Activated CD8-positive, alpha-beta T cell treated with anti-CD3 and anti-CD28 coated beads for 36 hours (primary cell): ENCODE data around the gene GABRR2. TPM values are rescaled to one million over a fixed set of nuclear protein-coding genes. Genes with fewer than 3 reads are reported as not detected.
"Not testable (repeated sequence)": the region's sequence is repeated elsewhere in the genome, so short reads cannot be mapped to it uniquely, and the experiment has no call there.

Source experiments
- ATAC-seq: fragments of 200-7000 bp; cut with Tn5 transposase; one replicate; pipeline ENCODE4 v1.10.0; 2021; ENCODE audit warnings: mild to moderate bottlenecking, moderate library complexity
- CTCF ChIA-PET: fragments of 350-600 bp; sonication (Branson Sonifier 250); formaldehyde crosslinking; loops from one replicate; lab custom pipeline; 2021; ENCODE audit warnings: antibody characterized with exemption; lab: Charles Lee
- POLR2A ChIA-PET: fragments of 350-600 bp; sonication (Branson Sonifier 250); formaldehyde crosslinking; loops from one replicate; lab custom pipeline; 2021; ENCODE audit warnings: antibody characterized with exemption; lab: Charles Lee
- DNase-seq: peaks from one replicate; pipeline ENCODE4 v3.0.0-alpha.2; 2020
- H3K27ac Mint-ChIP-seq: one replicate; pipeline ENCODE4 v1.8.0; 2021; ENCODE audit warnings: mild to moderate bottlenecking, mixed read lengths
- H3K27me3 Mint-ChIP-seq: one replicate; pipeline ENCODE4 v1.8.0; 2021; ENCODE audit warnings: mixed read lengths
- H3K36me3 Mint-ChIP-seq: one replicate; pipeline ENCODE4 v1.8.0; 2021; ENCODE audit warnings: low read depth, mixed read lengths
- H3K4me1 Mint-ChIP-seq: one replicate; pipeline ENCODE4 v1.8.0; 2021; ENCODE audit warnings: low read depth, mixed read lengths
- H3K4me3 Mint-ChIP-seq: one replicate; pipeline ENCODE4 v1.8.0; 2021; ENCODE audit warnings: mild to moderate bottlenecking, moderate library complexity, mixed read lengths
- H3K9me3 Mint-ChIP-seq: one replicate; pipeline ENCODE4 v1.8.0; 2021; ENCODE audit warnings: mixed read lengths
- intact Hi-C: fragments of 100-400 bp; cut with micrococcal nuclease; formaldehyde crosslinking; loops from one replicate; pipeline ENCODE4 v1.10.0; 2022
- total RNA-seq, 2 experiments: library from RNA; stranded (reverse); gene quantifications; one replicate each; pipeline ENCODE4 v1.2.3, GENCODE V29; 2021
- TF ChIP-seq, protein P1 (sequence below): fragments of 200-600 bp; IDR thresholded peaks from one replicate; pipeline ENCODE4 v1.8.0; 2022; ENCODE audit warnings: antibody characterized with exemption, mild to moderate bottlenecking

GABRR2 gene
- total RNA-seq, 2 experiments from 2014 or later, result 0.20 to 0.40 TPM

GRCh38 chr6:89311853-89312531 is 3.1 kb downstream of the GABRR2 start:
- no peaks in the 10 kb centered on the region for H3K4me1 Mint-ChIP-seq
- no peaks in the 10 kb centered on the region for H3K9me3 Mint-ChIP-seq
- TF ChIP-seq, protein P1, sequence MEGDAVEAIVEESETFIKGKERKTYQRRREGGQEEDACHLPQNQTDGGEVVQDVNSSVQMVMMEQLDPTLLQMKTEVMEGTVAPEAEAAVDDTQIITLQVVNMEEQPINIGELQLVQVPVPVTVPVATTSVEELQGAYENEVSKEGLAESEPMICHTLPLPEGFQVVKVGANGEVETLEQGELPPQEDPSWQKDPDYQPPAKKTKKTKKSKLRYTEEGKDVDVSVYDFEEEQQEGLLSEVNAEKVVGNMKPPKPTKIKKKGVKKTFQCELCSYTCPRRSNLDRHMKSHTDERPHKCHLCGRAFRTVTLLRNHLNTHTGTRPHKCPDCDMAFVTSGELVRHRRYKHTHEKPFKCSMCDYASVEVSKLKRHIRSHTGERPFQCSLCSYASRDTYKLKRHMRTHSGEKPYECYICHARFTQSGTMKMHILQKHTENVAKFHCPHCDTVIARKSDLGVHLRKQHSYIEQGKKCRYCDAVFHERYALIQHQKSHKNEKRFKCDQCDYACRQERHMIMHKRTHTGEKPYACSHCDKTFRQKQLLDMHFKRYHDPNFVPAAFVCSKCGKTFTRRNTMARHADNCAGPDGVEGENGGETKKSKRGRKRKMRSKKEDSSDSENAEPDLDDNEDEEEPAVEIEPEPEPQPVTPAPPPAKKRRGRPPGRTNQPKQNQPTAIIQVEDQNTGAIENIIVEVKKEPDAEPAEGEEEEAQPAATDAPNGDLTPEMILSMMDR, result no peak
- peaks cover 2% of the 10 kb centered on the region for H3K27me3 Mint-ChIP-seq
- no peak overlapping the region for H3K4me3 Mint-ChIP-seq
- no peak for ATAC-seq
- intact Hi-C loops, result no loop called here
- no peaks in the 10 kb centered on the region for H3K36me3 Mint-ChIP-seq
- H3K27ac Mint-ChIP-seq, result no peak overlapping the region
- CTCF ChIA-PET, result interaction anchor here (1.3 kb wide), 2 partner anchors 13 to 52 kb away, joined by 3 read pairs; no protein-coding TSS in a partner anchor
- POLR2A ChIA-PET, result interaction anchor here (0.6 kb wide), 1 partner anchor 1652 kb away, joined by 3 read pairs; no protein-coding TSS in a partner anchor
- no peak for DNase-seq

- TF ChIP-seq, protein P1, result no peak
- no peak overlapping the region for H3K4me3 Mint-ChIP-seq
- H3K27me3 Mint-ChIP-seq, result peaks cover 2% of the 10 kb centered on the region
- intact Hi-C loops, result no loop called here
- no peaks in the 10 kb centered on the region for H3K4me1 Mint-ChIP-seq
- no peak overlapping the region for H3K27ac Mint-ChIP-seq
- CTCF ChIA-PET, result interaction anchor here (1.3 kb wide), 2 partner anchors 12 to 52 kb away, joined by 3 read pairs; no protein-coding TSS in a partner anchor
- H3K36me3 Mint-ChIP-seq, result no peaks in the 10 kb centered on the region
- H3K9me3 Mint-ChIP-seq, result no peaks in the 10 kb centered on the region
- no peak for ATAC-seq
- POLR2A ChIA-PET, result interaction anchor here (0.6 kb wide), 1 partner anchor 1651 kb away, joined by 3 read pairs; no protein-coding TSS in a partner anchor
- DNase-seq, result no peak
Observed at GRCh38 chr6:89311530-89311852, 3.6 kb downstream of the GABRR2 start.

GRCh38 chr6:89310929-89311328 is 4.2 kb downstream of the GABRR2 start:
- H3K27ac Mint-ChIP-seq, result no peak overlapping the region
- intact Hi-C loops, result no loop called here
- no peaks in the 10 kb centered on the region for H3K36me3 Mint-ChIP-seq
- POLR2A ChIA-PET, result interaction anchor here (0.6 kb wide), 1 partner anchor 1651 kb away, joined by 3 read pairs; no protein-coding TSS in a partner anchor
- no peaks in the 10 kb centered on the region for H3K4me1 Mint-ChIP-seq
- peaks cover 2% of the 10 kb centered on the region for H3K27me3 Mint-ChIP-seq
- no peaks in the 10 kb centered on the region for H3K9me3 Mint-ChIP-seq
- no peak for ATAC-seq
- CTCF ChIA-PET, result interaction anchor here (1.3 kb wide), 2 partner anchors 12 to 53 kb away, joined by 3 read pairs; no protein-coding TSS in a partner anchor
- TF ChIP-seq, protein P1, result no peak
- no peak overlapping the region for H3K4me3 Mint-ChIP-seq
- DNase-seq, result no peak

DNA sequence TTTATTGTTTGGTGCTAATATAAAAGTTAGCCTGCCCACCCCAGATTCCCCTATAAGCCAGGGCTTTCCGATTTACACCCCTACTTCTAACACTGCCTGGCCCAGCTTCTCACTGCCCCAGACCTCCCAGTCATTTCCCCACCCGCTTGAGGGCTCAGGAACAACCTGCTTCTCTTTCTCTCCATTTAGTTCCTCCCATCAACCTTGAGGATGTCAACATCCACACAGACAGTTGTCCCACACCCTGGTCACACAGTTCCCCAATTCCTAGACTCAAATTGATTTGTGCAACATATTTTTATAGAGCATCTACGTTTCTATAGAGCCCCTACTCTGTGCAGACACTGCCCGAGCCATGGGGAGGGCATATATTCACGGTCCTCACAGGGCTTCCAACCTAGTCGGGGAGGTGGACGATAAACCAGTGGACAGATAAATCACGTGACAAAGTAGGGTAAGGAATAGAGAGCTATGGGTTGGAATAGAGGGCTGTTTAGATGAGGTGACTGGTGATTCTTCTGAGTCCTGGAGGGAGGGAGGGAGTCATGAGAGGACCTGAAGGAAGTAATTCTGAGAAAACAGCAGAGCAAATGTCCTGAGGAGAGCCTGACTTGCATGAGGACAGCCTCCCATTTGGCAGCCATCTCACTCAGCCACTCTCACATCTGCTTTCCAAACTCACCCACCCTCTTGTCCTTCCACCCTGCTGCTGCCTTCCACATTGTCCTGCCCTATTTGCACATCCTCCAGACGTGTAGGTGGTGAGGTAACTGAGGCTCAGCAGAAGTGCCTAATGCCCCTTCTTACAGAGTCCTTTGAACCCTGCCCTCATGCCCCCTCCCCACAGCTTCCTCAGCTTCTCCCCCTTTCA is 6.3 kb downstream of the GABRR2 start:
- no peak for ATAC-seq
- POLR2A ChIA-PET, result interaction anchor here (0.6 kb wide), 1 partner anchor 232 kb away, joined by 3 read pairs; no protein-coding TSS in a partner anchor

DNA sequence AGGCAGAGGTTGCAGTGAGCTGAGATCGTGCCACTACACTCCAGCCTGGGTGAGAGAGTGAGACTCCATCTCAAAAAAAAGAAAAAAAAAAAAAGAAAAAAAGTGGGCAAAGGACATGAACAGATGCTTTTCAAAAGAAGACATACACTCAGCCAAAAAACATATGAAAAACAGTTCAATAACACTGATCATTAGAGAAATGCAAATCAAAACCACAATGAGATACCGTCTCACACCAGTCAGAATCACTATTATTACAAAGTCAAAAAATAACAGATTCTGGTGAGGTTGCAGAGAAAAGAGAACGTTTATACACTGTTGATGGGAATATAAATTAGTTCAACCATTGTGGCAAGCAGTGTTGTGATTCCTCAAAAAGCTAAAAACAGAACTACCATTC is 10.6 kb downstream of the GABRR2 start:
- ATAC-seq, POLR2A ChIA-PET, DNase-seq, H3K9me3 Mint-ChIP-seq, H3K4me1 Mint-ChIP-seq, H3K27me3 Mint-ChIP-seq, H3K36me3 Mint-ChIP-seq, intact Hi-C loops, H3K4me3 Mint-ChIP-seq, CTCF ChIA-PET, H3K27ac Mint-ChIP-seq: not testable (repeated sequence)

More for the DNA sequence above, 6.3 kb downstream of the GABRR2 start:
- Mint-ChIP-seq H3K27ac (no peak overlapping the region), H3K4me1 (no peaks in the 10 kb centered on the region), H3K27me3 (peaks cover 2% of the 10 kb centered on the region), H3K4me3 (no peak overlapping the region), H3K36me3 (no peaks in the 10 kb centered on the region), H3K9me3 (no peaks in the 10 kb centered on the region)
- CTCF ChIA-PET, result interaction anchor here (0.9 kb wide), 1 partner anchor 19 kb away, joined by 3 read pairs; no protein-coding TSS in a partner anchor
- intact Hi-C loops, result no loop called here
- TF ChIP-seq, protein P1, result no peak
- DNase-seq, result no peak
